K562 (cell line): Measurements from ENCODE around the gene NDUFA13. TPM values are rescaled to one million over a fixed set of nuclear protein-coding genes. Genes with fewer than 3 reads are reported as not detected.

Experiments
- BACH1 ChIP-seq: fragments of 200-800 bp; sonication (Bioruptor generic); IDR thresholded peaks from 2 replicates; pipeline ENCODE4 v1.6.1; 2016; ENCODE audit warnings: missing genetic modification characterization, missing compliant biosample characterization
- DIDO1 ChIP-seq: fragments of 450-650 bp; IDR thresholded peaks from 2 replicates; pipeline ENCODE4 v1.6.1; 2016; ENCODE audit warnings: low read depth, missing biosample characterization, missing genetic modification characterization
- ESRRB ChIP-seq: fragments of 250-450 bp; sonication (Bioruptor Pico); IDR thresholded peaks from 2 replicates; pipeline ENCODE4 v1.5.0; 2020; ENCODE audit warnings: mild to moderate bottlenecking, moderate library complexity, borderline replicate concordance
- FOXK2 ChIP-seq, 2 experiments: fragments of 450-650 bp; IDR thresholded peaks in 1 of 2; conservative IDR thresholded peaks in 1 of 2; 2 replicates each; pipeline ENCODE4 v1.6.1; 2016; ENCODE audit warnings: low read depth in 2 of 2, mild to moderate bottlenecking in 1 of 2
- GTF2A2 ChIP-seq: IDR thresholded peaks from 2 replicates; pipeline ENCODE4 v1.6.1; 2016; ENCODE audit warnings: mild to moderate bottlenecking, missing genetic modification characterization, missing compliant biosample characterization
- JUND ChIP-seq, 2 experiments: IDR thresholded peaks; 2 replicates in 1 of 2; 3 replicates in 1 of 2; pipeline ENCODE4 v1.6.1; 2011; ENCODE audit warnings: borderline replicate concordance in 2 of 2, low read depth in 2 of 2, low read length in 2 of 2, improper control_type of control experiment in 1 of 2, missing biosample characterization in 1 of 2, missing genetic modification characterization in 1 of 2, missing genetic modification reagents in 1 of 2
- KLF1 ChIP-seq: fragments of 450-650 bp; IDR thresholded peaks from 2 replicates; pipeline ENCODE4 v1.6.1; 2016; ENCODE audit warnings: missing genetic modification characterization, missing compliant biosample characterization
- NFRKB ChIP-seq: fragments of 450-650 bp; IDR thresholded peaks from 2 replicates; pipeline ENCODE4 v1.6.1; 2016; ENCODE audit warnings: low read depth
- RBBP5 ChIP-seq: fragments of 200-600 bp; sonication (generic); IDR thresholded peaks from 2 replicates; pipeline ENCODE4 v1.6.1; 2012; ENCODE audit warnings: borderline replicate concordance, mild to moderate bottlenecking, low read length, control low read depth, inconsistent platforms; ENCODE audit not compliant: insufficient read depth, poor library complexity, severe bottlenecking
- SRSF3 ChIP-seq: fragments of 200-400 bp; formaldehyde crosslinking; IDR thresholded peaks from 2 replicates; pipeline ENCODE4 v1.6.1; 2016; ENCODE audit warnings: mild to moderate bottlenecking, low read length, moderate library complexity; ENCODE audit not compliant: insufficient read depth
- TCFL5 ChIP-seq: fragments of 250-450 bp; sonication (Bioruptor Pico); conservative IDR thresholded peaks from 2 replicates; pipeline ENCODE4 v1.6.1; 2021; ENCODE audit warnings: mild to moderate bottlenecking, moderate library complexity, matching md5 sums
- ZNF311 ChIP-seq: fragments of 250-450 bp; sonication (Bioruptor Pico); IDR thresholded peaks from 2 replicates; pipeline ENCODE4 v1.4.0; 2020; ENCODE audit warnings: mild to moderate bottlenecking, moderate library complexity
- ZNF316 ChIP-seq: fragments of 450-650 bp; IDR thresholded peaks from 2 replicates; pipeline ENCODE4 v1.6.1; 2016
- polyA plus RNA-seq, 8 experiments: library from polyadenylated mRNA; depleted of rRNA in 4 of 8; stranded (reverse) in 5 of 8; unstranded in 3 of 8; fragments of >200 nt; fragmentation: Nextera tagmentation in 2 of 8; fragmentation: Illumina TruSeq in 1 of 8; extraction: Ambion mirVana in 2 of 8; extraction: Trizol in 1 of 8; gene quantifications; 2 replicates each; pipeline versions ENCODE4 v1.2.1 to v1.2.3, GENCODE V29; 2011 to 2014; ENCODE audit warnings: inconsistent platforms in 1 of 8, missing spikeins in 1 of 8
- total RNA-seq, 7 experiments: library from RNA; depleted of rRNA in 6 of 7; stranded (reverse); fragments of >200 nt in 6 of 7; fragmentation: Illumina TruSeq in 2 of 7; extraction: Trizol in 2 of 7; gene quantifications; 2 replicates each; pipeline versions ENCODE4 v1.2.1 to v1.2.3, GENCODE V29; 2011 to 2021; ENCODE audit warnings: low replicate concordance in 1 of 7
- TF ChIP-seq, protein P1 (sequence below): fragments of 250-450 bp; sonication (Bioruptor Pico); IDR thresholded peaks from 2 replicates; pipeline ENCODE4 v1.9.0; 2021; ENCODE audit warnings: mild to moderate bottlenecking, inconsistent platforms
- TF ChIP-seq, protein P2 (sequence below), 2 experiments: fragments of 450-650 bp; IDR thresholded peaks; 2 replicates each; pipeline ENCODE4 v1.6.1; 2016
- TF ChIP-seq, protein P3 (sequence below), 2 experiments: fragments of 450-650 bp; IDR thresholded peaks; 2 replicates each; pipeline ENCODE4 v1.6.1; 2018; ENCODE audit warnings: mild to moderate bottlenecking in 2 of 2, low read depth in 1 of 2; ENCODE audit not compliant: partially characterized antibody in 2 of 2
- TF ChIP-seq, protein P4 (sequence below): sonication (generic); formaldehyde crosslinking; IDR thresholded peaks from 2 replicates; pipeline ENCODE4 v1.8.0; 2022; ENCODE audit warnings: missing genetic modification reagents, mild to moderate bottlenecking, borderline replicate concordance

The NDUFA13 gene
- total and polyA plus RNA-seq, 9 of the 15 experiments (the other 6 are each of a cell fraction or from before 2014, with no cell fraction given) = 146 to 596 (median 429) TPM

DNA sequence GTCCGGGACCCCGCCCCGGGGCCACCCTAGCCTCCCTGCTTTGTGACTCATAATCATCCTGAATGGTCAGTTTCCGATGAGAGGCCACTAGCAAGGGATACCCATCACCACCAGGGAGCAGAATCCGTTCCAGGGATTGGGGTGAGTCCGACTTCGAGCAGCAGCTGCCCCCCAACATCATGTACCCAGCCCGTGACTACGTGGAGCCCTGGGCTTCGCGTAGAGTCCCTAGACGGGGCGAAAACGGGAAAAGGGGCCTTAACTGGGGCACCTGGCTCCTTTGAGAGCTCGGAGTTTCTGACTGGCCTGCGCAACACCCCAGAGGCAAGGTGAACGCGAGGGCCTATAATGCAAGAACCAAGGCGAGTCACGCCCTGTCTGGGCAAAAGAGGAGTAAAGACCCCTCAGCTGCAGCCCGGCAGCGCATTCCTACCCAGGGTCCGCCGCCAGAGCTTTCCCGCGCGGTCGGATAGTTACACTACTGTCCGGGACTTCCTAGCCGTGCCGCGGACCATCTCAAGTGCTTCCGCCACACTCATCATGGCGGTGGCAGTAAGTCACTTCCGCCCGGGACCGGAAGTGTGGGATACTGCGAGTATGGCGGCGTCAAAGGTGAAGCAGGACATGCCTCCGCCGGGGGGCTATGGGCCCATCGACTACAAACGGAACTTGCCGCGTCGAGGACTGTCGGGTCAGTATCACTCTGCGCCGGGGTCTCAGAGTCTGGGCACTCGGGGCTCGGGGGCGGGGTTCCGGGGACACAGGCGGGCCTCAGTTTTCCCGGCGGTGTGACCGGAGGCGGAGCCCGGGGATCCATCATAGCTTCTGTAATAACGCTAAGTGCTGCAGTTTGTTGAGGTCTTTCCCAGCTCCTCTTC, at the start of gene NDUFA13 (continued):
- TF ChIP-seq DIDO1 (tag) (peak; percentile 31; the same call in 1 of the 2 replicates), BACH1 (no peak), FOXK2 (conservative IDR thresholded peaks at IDR 0.05 in 1 of 2, IDR thresholded peaks at IDR 0.05 in 1 of 2; ENCODE audit: low read depth in 2 of 2) (peak; percentile 16 to 22; a peak in 1 of 4 replicates), NFRKB (peak; percentile 94), SRSF3 (no peak), ZNF316 (no peak), TCFL5 (CRISPR knock-in tag) (no peak), ESRRB (CRISPR knock-in tag) (no peak), RBBP5 (peak; percentile 93), GTF2A2 (tag) (peak; percentile 35; the same call in 1 of the 2 replicates), KLF1 (tag) (no peak; the same call in none of the 2 replicates), ZNF311 (CRISPR knock-in tag) (no peak), JUND (IDR thresholded peaks at IDR 0.05; ENCODE audit: borderline replicate concordance, low read depth, low read length) (peak; percentile 74), JUND (tag; IDR thresholded peaks at IDR 0.05; ENCODE audit: borderline replicate concordance, low read depth, low read length) (peak; percentile 58; the same call in 2 of the 3 replicates)
- TF ChIP-seq, protein P1, sequence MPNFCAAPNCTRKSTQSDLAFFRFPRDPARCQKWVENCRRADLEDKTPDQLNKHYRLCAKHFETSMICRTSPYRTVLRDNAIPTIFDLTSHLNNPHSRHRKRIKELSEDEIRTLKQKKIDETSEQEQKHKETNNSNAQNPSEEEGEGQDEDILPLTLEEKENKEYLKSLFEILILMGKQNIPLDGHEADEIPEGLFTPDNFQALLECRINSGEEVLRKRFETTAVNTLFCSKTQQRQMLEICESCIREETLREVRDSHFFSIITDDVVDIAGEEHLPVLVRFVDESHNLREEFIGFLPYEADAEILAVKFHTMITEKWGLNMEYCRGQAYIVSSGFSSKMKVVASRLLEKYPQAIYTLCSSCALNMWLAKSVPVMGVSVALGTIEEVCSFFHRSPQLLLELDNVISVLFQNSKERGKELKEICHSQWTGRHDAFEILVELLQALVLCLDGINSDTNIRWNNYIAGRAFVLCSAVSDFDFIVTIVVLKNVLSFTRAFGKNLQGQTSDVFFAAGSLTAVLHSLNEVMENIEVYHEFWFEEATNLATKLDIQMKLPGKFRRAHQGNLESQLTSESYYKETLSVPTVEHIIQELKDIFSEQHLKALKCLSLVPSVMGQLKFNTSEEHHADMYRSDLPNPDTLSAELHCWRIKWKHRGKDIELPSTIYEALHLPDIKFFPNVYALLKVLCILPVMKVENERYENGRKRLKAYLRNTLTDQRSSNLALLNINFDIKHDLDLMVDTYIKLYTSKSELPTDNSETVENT (CRISPR knock-in tag) = peak; percentile 60; the same call in 1 of the 2 replicates
- TF ChIP-seq, protein P2, sequence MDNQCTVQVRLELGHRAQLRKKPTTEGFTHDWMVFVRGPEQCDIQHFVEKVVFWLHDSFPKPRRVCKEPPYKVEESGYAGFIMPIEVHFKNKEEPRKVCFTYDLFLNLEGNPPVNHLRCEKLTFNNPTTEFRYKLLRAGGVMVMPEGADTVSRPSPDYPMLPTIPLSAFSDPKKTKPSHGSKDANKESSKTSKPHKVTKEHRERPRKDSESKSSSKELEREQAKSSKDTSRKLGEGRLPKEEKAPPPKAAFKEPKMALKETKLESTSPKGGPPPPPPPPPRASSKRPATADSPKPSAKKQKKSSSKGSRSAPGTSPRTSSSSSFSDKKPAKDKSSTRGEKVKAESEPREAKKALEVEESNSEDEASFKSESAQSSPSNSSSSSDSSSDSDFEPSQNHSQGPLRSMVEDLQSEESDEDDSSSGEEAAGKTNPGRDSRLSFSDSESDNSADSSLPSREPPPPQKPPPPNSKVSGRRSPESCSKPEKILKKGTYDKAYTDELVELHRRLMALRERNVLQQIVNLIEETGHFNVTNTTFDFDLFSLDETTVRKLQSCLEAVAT (IDR thresholded peaks at IDR 0.05) = no peak
- TF ChIP-seq, protein P3, sequence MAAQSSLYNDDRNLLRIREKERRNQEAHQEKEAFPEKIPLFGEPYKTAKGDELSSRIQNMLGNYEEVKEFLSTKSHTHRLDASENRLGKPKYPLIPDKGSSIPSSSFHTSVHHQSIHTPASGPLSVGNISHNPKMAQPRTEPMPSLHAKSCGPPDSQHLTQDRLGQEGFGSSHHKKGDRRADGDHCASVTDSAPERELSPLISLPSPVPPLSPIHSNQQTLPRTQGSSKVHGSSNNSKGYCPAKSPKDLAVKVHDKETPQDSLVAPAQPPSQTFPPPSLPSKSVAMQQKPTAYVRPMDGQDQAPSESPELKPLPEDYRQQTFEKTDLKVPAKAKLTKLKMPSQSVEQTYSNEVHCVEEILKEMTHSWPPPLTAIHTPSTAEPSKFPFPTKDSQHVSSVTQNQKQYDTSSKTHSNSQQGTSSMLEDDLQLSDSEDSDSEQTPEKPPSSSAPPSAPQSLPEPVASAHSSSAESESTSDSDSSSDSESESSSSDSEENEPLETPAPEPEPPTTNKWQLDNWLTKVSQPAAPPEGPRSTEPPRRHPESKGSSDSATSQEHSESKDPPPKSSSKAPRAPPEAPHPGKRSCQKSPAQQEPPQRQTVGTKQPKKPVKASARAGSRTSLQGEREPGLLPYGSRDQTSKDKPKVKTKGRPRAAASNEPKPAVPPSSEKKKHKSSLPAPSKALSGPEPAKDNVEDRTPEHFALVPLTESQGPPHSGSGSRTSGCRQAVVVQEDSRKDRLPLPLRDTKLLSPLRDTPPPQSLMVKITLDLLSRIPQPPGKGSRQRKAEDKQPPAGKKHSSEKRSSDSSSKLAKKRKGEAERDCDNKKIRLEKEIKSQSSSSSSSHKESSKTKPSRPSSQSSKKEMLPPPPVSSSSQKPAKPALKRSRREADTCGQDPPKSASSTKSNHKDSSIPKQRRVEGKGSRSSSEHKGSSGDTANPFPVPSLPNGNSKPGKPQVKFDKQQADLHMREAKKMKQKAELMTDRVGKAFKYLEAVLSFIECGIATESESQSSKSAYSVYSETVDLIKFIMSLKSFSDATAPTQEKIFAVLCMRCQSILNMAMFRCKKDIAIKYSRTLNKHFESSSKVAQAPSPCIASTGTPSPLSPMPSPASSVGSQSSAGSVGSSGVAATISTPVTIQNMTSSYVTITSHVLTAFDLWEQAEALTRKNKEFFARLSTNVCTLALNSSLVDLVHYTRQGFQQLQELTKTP (IDR thresholded peaks at IDR 0.05; ENCODE audit: low read depth in 1 of 2, partially characterized antibody in 2 of 2) = peak in 1 of 2 experiments; percentile 22
- TF ChIP-seq, protein P4, sequence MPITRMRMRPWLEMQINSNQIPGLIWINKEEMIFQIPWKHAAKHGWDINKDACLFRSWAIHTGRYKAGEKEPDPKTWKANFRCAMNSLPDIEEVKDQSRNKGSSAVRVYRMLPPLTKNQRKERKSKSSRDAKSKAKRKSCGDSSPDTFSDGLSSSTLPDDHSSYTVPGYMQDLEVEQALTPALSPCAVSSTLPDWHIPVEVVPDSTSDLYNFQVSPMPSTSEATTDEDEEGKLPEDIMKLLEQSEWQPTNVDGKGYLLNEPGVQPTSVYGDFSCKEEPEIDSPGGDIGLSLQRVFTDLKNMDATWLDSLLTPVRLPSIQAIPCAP = no peak
